Measurements from ENCODE around the gene MC4R.

Gene MC4R

GRCh38 chr18:60327880-60328279, 44.7 kb downstream of the MC4R start:
- no peak for DNase-seq (ENCODE audit: low spot score)

- DNase-seq (ENCODE audit: low spot score) = no peak
These were observed 50.0 kb downstream of the MC4R start for GRCh38 chr18:60322591-60322990.

Measured in D341Med (cell line).